HG03095 (cell line): ENCODE results near the gene TIMM50.

ENCODE experiments used
- ATAC-seq: cut with Tn5 transposase; IDR thresholded peaks from one replicate; pipeline ENCODE4 v1.9.1; 2021; ENCODE audit warnings: moderate library complexity; ENCODE audit not compliant: unreplicated experiment

Gene TIMM50

GRCh38 chr19:39498798-39499642 is 18.4 kb downstream of the TIMM50 start, which contains the start of gene DLL3:
TSS of gene DLL3 (plus strand) at chr19:39498947. CDS start at chr19:39498975, 28 bp downstream.
- ATAC-seq = no peak

- no peak for ATAC-seq
These were observed 19.3 kb downstream of the TIMM50 start for GRCh38 chr19:39499932-39500331.

- no peak for ATAC-seq
These were observed 19.9 kb downstream of the TIMM50 start for GRCh38 chr19:39500543-39500942.

- no peak for ATAC-seq
These were observed 20.7 kb downstream of the TIMM50 start for GRCh38 chr19:39501340-39501739.

GRCh38 chr19:39502640-39503417 is 22.2 kb downstream of the TIMM50 start:
- no peak for ATAC-seq

GRCh38 chr19:39506598-39506943 is 25.9 kb downstream of the TIMM50 start:
- ATAC-seq = no peak

GRCh38 chr19:39506944-39507714 is 26.5 kb downstream of the TIMM50 start:
- ATAC-seq = no peak

- no peak for ATAC-seq
These were observed 27.2 kb downstream of the TIMM50 start for GRCh38 chr19:39507715-39508364.

- ATAC-seq = no peak
These were observed 28.0 kb downstream of the TIMM50 start for GRCh38 chr19:39508629-39509028.

- no peak for ATAC-seq
These were observed 28.6 kb downstream of the TIMM50 start for GRCh38 chr19:39509233-39509632.

- no peak for ATAC-seq
These were observed 32.4 kb downstream of the TIMM50 start for GRCh38 chr19:39512988-39513387.

GRCh38 chr19:39514840-39515550 is 34.4 kb downstream of the TIMM50 start, which contains the start of gene SELENOV:
TSS of gene SELENOV (plus strand) at chr19:39515139. CDS start at chr19:39515213, 74 bp downstream.
- no peak for ATAC-seq

- no peak for ATAC-seq
These were observed 35.0 kb downstream of the TIMM50 start for GRCh38 chr19:39515551-39516191.

GRCh38 chr19:39516270-39516669 is 35.6 kb downstream of the TIMM50 start:
- no peak for ATAC-seq

GRCh38 chr19:39517432-39517831 is 36.8 kb downstream of the TIMM50 start:
- no peak for ATAC-seq

- ATAC-seq = no peak
These were observed 37.8 kb downstream of the TIMM50 start for GRCh38 chr19:39518458-39518857.

- no peak for ATAC-seq
These were observed 38.3 kb downstream of the TIMM50 start for GRCh38 chr19:39518975-39519374.

- no peak for ATAC-seq
These were observed 40.2 kb downstream of the TIMM50 start for GRCh38 chr19:39520541-39521484.
